GM12874 (cell line): Measurements from ENCODE around the gene OR10H1.
A peak's percentile ranks its signal among the peaks of the same experiment; 100 is the strongest.

Source experiments
- CTCF ChIP-seq: IDR thresholded peaks from 2 replicates; pipeline ENCODE4 v1.5.1; 2011; ENCODE audit warnings: low read depth, mild to moderate bottlenecking, control low read depth, low read length, moderate library complexity; ENCODE audit not compliant: insufficient read depth

Gene OR10H1

GRCh38 chr19:15846923-15847322 is 31.5 kb upstream of the OR10H1 start:
- TF ChIP-seq CTCF = no peak

- TF ChIP-seq CTCF = no peak
Observed at GRCh38 chr19:15843203-15843893, 27.9 kb upstream of the OR10H1 start.

DNA sequence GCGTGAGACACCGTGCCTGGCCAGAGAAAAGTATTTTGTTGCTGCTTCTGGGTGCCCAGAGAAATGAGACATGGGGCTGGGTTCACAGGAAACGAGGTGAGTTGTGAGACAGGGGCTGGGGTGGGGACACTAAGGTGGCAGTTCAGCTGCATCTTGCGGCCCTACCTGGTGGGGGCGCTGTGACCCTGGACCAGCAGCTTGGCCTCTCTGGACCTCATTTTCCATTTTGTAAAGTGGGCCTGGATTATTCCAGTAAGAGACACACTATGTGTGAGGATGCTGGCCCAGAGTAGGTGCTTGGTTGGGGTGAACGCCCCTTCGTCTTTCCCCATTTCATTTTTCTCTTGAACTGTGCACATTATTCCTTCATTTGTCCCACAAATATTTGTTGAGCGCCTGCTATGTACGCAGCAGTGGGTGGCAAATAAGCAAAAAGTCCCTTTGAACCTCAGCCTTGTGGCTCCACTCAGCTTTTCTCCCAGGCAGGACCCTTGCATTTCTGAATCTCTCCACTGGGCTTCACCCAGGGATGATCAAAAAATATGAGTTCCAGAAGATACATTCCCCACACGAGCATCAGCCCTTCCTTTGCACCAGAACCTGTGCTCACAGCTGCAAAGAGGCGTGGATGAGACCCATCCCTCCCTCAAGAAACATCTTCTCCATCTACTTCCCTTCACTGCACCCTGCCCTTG is 26.6 kb upstream of the OR10H1 start:
- peak; percentile 40 for TF ChIP-seq CTCF

DNA sequence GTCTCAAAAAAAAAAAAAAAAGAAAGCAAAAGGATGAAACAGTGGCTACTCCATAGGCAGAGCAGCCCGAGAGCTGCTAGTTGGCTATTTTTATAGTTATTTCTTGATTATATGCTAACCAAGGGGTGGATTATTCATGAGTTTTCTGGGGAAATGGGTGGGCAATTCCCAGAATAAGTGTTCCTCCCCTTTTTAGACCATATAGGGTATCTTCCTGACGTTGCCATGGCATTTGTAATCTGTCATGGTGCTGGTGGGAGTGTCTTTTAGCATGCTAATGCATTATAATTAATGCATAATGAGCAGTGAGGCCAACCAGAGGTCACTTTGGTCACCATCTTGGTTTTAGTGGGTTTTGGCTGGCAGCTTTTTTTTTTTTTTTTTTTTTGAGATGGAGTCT is 25.4 kb upstream of the OR10H1 start:
- TF ChIP-seq CTCF = no peak

DNA sequence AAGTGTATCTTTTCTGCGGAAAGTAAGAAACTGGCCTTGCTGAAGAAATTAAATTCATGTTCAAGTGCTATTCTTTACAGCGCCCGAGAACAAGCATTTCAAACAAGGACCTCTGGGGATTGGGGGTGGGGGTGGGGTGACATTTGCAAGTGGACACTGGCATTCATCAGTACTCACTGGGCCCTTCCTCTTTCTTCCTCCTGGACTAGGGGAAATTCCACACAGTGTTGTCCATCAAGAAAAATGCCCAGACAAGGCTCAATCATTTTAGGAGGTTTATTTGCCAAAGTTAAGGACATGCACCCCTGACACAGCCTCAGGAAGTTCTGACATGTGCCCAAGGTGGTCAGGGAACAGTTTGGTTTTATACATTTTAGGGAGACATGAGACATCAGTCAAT is 22.9 kb upstream of the OR10H1 start:
- no peak for TF ChIP-seq CTCF

DNA sequence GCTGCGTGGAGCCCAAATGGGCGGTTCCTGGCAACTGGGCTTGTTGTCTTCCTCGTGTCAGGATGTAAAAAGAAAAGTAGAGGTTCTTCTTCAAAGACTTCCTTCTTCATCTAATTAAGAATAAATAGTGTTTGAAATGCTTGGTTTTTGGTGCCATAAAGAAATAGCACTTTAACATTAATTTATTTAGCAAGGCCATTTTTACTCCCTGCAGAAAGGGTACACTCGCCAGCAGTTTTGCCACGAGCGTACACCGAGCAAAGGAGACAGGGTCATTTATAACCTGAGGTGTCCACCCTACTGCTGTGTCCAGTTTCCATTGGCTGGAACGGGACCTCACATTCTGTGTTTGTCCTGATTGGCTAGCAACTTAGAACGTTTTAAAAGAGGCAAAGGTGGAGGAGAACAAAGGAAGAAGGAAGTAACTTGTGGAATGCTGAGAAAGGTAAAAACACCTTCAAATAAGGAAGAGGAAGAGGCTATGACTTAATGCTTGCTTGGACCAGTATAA is 21.8 kb upstream of the OR10H1 start:
- TF ChIP-seq CTCF = no peak

- no peak for TF ChIP-seq CTCF
Observed at GRCh38 chr19:15836330-15837220, 21.1 kb upstream of the OR10H1 start.
